Activated naive CD8-positive, alpha-beta T cell treated with anti-CD3 and anti-CD28 coated beads, Interleukin-2, amount 10 ng/mL, durations not matched to agents 7 days and 5 days (primary cell): ENCODE data around the gene CRYBG2. TPM values are rescaled to one million over a fixed set of nuclear protein-coding genes. Genes with fewer than 3 reads are reported as not detected.
"Not testable (repeated sequence)": the region's sequence is repeated elsewhere in the genome, so short reads cannot be mapped to it uniquely, and the experiment has no call there.

Experiments used
- ATAC-seq: fragments of 150-1000 bp; cut with Tn5 transposase; one replicate; pipeline ENCODE4 v1.10.0; 2021; ENCODE audit warnings: low read depth, moderate library complexity
- POLR2A ChIA-PET: fragments of 350-600 bp; sonication (Branson Sonifier 250); formaldehyde crosslinking; loops from one replicate; lab custom pipeline; 2021; ENCODE audit warnings: antibody characterized with exemption; lab: Charles Lee
- DNase-seq: peaks from one replicate; pipeline ENCODE4 v3.0.0; 2021
- H3K27ac Mint-ChIP-seq: one replicate; pipeline ENCODE4 v1.8.0; 2022; ENCODE audit warnings: mild to moderate bottlenecking, mixed read lengths
- H3K27me3 Mint-ChIP-seq: one replicate; pipeline ENCODE4 v1.8.0; 2022; ENCODE audit warnings: mild to moderate bottlenecking, moderate library complexity, mixed read lengths
- H3K36me3 Mint-ChIP-seq: one replicate; pipeline ENCODE4 v1.8.0; 2021; ENCODE audit warnings: mild to moderate bottlenecking, mixed read lengths
- H3K4me1 Mint-ChIP-seq: one replicate; pipeline ENCODE4 v1.8.0; 2021; ENCODE audit warnings: mixed read lengths
- H3K4me3 Mint-ChIP-seq: one replicate; pipeline ENCODE4 v1.8.0; 2022; ENCODE audit warnings: mild to moderate bottlenecking, moderate library complexity, mixed read lengths
- H3K9me3 Mint-ChIP-seq: one replicate; pipeline ENCODE4 v1.8.0; 2021; ENCODE audit warnings: mixed read lengths
- total RNA-seq, 2 experiments: library from RNA; stranded (reverse); gene quantifications; one replicate each; pipeline ENCODE4 v1.2.3, GENCODE V29; 2021

The CRYBG2 gene
- total RNA-seq, 2 experiments from 2014 or later: 7.9 to 10.3 TPM

- ATAC-seq (no peak), DNase-seq (no peak)
- POLR2A ChIA-PET: interaction anchor here (1.6 kb wide), 1 partner anchor 53 kb away, joined by 5 read pairs; no protein-coding TSS in a partner anchor
- Mint-ChIP-seq H3K4me3 (peak overlapping the region; percentile 20), H3K9me3 (no peaks in the 10 kb centered on the region), H3K27me3 (peaks cover 2% of the 10 kb centered on the region), H3K27ac (peak overlapping the region; percentile 69), H3K36me3 (no peaks in the 10 kb centered on the region), H3K4me1 (peaks cover 11% of the 10 kb centered on the region)
These were observed 16.3 kb downstream of the CRYBG2 start for GRCh38 chr1:26337625-26338024.

- DNase-seq (no peak), ATAC-seq (no peak)
- Mint-ChIP-seq H3K36me3 (no peaks in the 10 kb centered on the region), H3K4me1 (peaks cover 11% of the 10 kb centered on the region), H3K4me3 (peak overlapping the region; percentile 87), H3K27me3 (peaks cover 2% of the 10 kb centered on the region), H3K9me3 (no peaks in the 10 kb centered on the region), H3K27ac (no peak overlapping the region)
- POLR2A ChIA-PET: interaction anchor here (1.6 kb wide), 2 partner anchors 52 to 56 kb away, joined by 4 to 5 read pairs; no protein-coding TSS in a partner anchor
These were observed 16.8 kb downstream of the CRYBG2 start for GRCh38 chr1:26337206-26337535.

GRCh38 chr1:26336477-26337205 is 17.3 kb downstream of the CRYBG2 start:
- DNase-seq: peak; percentile 90
- H3K27ac Mint-ChIP-seq: no peak overlapping the region
- H3K9me3 Mint-ChIP-seq: no peaks in the 10 kb centered on the region

GRCh38 chr1:26335774-26336476 is 18.0 kb downstream of the CRYBG2 start:
- POLR2A ChIA-PET: interaction anchor here (0.6 to 1.6 kb wide), 5 partner anchors 23 to 140 kb away, joined by 3 to 5 read pairs (median 4); partner anchors contain the start of gene SH3BGRL3
- Mint-ChIP-seq H3K27ac (peak overlapping the region; percentile 83), H3K36me3 (no peaks in the 10 kb centered on the region), H3K4me3 (peak overlapping the region; percentile 87), H3K27me3 (peaks cover 2% of the 10 kb centered on the region), H3K9me3 (no peaks in the 10 kb centered on the region), H3K4me1 (peaks cover 11% of the 10 kb centered on the region)
- DNase-seq (no peak), ATAC-seq (peak; percentile 32)

More at GRCh38 chr1:26336477-26337205, 17.3 kb downstream of the CRYBG2 start:
- Mint-ChIP-seq H3K36me3 (no peaks in the 10 kb centered on the region), H3K4me3 (peak overlapping the region; percentile 87), H3K27me3 (peaks cover 2% of the 10 kb centered on the region), H3K4me1 (peaks cover 11% of the 10 kb centered on the region)
- POLR2A ChIA-PET: interaction anchor here (1.4 to 1.6 kb wide), 3 partner anchors 22 to 56 kb away, joined by 3 to 5 read pairs (median 4); no protein-coding TSS in a partner anchor
- ATAC-seq: peak; percentile 92

DNA sequence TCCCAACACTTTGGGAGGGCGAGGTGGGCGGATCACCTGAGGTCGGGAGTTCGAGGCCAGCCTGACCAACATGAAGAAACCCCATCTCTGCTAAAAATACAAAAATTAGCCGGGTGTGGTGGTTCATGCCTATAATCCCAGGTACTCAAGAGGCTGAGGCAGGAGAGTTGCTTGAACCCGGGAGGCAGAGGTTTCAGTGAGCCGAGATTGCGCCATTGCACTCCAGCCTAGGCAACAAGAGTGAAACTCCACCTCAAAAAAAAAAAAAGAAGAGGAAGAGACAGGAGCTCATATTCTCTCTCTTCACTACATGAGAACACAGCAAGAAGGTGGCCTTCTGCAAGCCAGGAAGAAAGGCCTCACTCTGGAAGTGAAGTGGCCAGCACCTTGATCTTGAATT is 20.6 kb downstream of the CRYBG2 start:
- H3K9me3 Mint-ChIP-seq, H3K4me3 Mint-ChIP-seq, H3K36me3 Mint-ChIP-seq, H3K4me1 Mint-ChIP-seq, DNase-seq, H3K27me3 Mint-ChIP-seq, ATAC-seq, H3K27ac Mint-ChIP-seq: not testable (repeated sequence)
- POLR2A ChIA-PET: interaction anchor here (0.7 to 1.0 kb wide), 2 partner anchors 15 to 176 kb away, joined by 3 to 4 read pairs; partner anchors contain the start of gene CD52

DNA sequence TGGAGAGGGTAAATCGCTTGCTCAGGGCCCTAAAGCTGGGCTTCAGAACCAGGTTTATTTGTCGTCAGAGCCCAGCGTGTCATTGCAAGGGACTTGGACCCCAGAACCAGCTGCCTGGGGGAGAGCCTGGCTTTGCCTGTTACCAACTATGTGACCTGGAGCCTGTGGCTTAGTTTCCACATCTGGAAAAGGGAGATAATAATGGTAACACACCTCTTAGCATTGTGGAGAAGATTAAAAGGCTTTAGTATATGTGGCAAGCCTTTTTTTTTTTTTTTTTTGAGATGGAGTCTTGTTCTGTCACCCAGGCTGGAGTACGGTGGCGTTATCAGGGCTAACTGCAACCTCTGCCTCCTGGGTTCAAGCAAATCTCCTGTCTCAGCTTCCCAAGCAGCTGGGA is 23.7 kb downstream of the CRYBG2 start:
- Mint-ChIP-seq H3K27ac (no peak overlapping the region), H3K36me3 (peaks cover 2% of the 10 kb centered on the region), H3K4me3 (no peak overlapping the region), H3K27me3 (peaks cover 2% of the 10 kb centered on the region), H3K4me1 (no peaks in the 10 kb centered on the region), H3K9me3 (no peaks in the 10 kb centered on the region)
- POLR2A ChIA-PET: interaction anchor here (0.7 kb wide), 1 partner anchor 12 kb away, joined by 7 read pairs; no protein-coding TSS in a partner anchor
- ATAC-seq: no peak
- DNase-seq: no peak

GRCh38 chr1:26329380-26329779 is 24.6 kb downstream of the CRYBG2 start:
- not testable (repeated sequence) for H3K9me3 Mint-ChIP-seq, ATAC-seq, H3K27ac Mint-ChIP-seq, H3K36me3 Mint-ChIP-seq, H3K4me3 Mint-ChIP-seq, H3K27me3 Mint-ChIP-seq, H3K4me1 Mint-ChIP-seq, DNase-seq
- POLR2A ChIA-PET: interaction anchor here (0.7 to 1.1 kb wide), 4 partner anchors 10 to 218 kb away, joined by 3 to 6 read pairs (median 4); no protein-coding TSS in a partner anchor

DNA sequence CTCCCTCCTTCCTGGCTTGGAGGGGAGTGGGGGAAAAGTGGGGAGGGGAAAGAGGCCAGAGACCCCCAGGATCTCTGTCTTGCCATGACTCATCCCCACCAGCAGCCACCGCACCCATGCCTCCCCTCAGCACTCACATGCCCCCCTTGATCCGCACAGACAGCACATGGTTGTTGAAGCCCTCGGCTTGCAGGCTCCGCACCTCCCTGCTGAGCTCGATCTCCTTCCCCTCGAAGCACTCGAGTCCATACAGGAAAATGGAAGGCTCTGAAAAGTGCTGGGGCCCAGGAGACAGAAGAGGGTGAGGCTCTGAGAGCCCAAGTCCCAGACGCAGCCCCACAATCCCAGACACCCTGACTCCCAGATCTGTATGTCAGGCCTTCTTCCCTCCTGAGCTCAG is 25.3 kb downstream of the CRYBG2 start:
- no peak overlapping the region for H3K27ac Mint-ChIP-seq
- POLR2A ChIA-PET: interaction anchor here (1.0 to 24.2 kb wide), 4 partner anchors 10 to 50 kb away, joined by 3 to 1079 read pairs (median 5); partner anchors contain the start of gene SH3BGRL3
- ATAC-seq: no peak

GRCh38 chr1:26327956-26328362 is 26.0 kb downstream of the CRYBG2 start:
- H3K9me3 Mint-ChIP-seq: no peaks in the 10 kb centered on the region

More for the DNA sequence above, 25.3 kb downstream of the CRYBG2 start:
- Mint-ChIP-seq H3K9me3 (no peaks in the 10 kb centered on the region), H3K27me3 (no peaks in the 10 kb centered on the region), H3K36me3 (peaks cover 7% of the 10 kb centered on the region), H3K4me3 (no peak overlapping the region), H3K4me1 (peaks cover 3% of the 10 kb centered on the region)
- no peak for DNase-seq

GRCh38 chr1:26324550-26324949 is 29.4 kb downstream of the CRYBG2 start:
- no peaks in the 10 kb centered on the region for H3K9me3 Mint-ChIP-seq
- H3K27ac Mint-ChIP-seq: peak overlapping the region; percentile 13
- POLR2A ChIA-PET: interaction anchor here (0.6 to 24.2 kb wide), 3 partner anchors 34 to 98 kb away, joined by 3 to 1079 read pairs (median 3); partner anchors contain the start of gene SH3BGRL3
- no peaks in the 10 kb centered on the region for H3K27me3 Mint-ChIP-seq
- DNase-seq (no peak), ATAC-seq (no peak)
- H3K4me1 Mint-ChIP-seq: peaks cover 23% of the 10 kb centered on the region
- no peak overlapping the region for H3K4me3 Mint-ChIP-seq
- peaks cover 30% of the 10 kb centered on the region for H3K36me3 Mint-ChIP-seq

More at GRCh38 chr1:26327956-26328362, 26.0 kb downstream of the CRYBG2 start:
- peak; percentile 17 for ATAC-seq
- POLR2A ChIA-PET: interaction anchor here (0.6 to 24.2 kb wide), 7 partner anchors 11 to 67 kb away, joined by 3 to 1079 read pairs (median 3); partner anchors contain the start of gene SH3BGRL3
- Mint-ChIP-seq H3K27me3 (no peaks in the 10 kb centered on the region), H3K4me1 (peaks cover 6% of the 10 kb centered on the region), H3K27ac (no peak overlapping the region), H3K36me3 (peaks cover 10% of the 10 kb centered on the region), H3K4me3 (no peak overlapping the region)
- no peak for DNase-seq

DNA sequence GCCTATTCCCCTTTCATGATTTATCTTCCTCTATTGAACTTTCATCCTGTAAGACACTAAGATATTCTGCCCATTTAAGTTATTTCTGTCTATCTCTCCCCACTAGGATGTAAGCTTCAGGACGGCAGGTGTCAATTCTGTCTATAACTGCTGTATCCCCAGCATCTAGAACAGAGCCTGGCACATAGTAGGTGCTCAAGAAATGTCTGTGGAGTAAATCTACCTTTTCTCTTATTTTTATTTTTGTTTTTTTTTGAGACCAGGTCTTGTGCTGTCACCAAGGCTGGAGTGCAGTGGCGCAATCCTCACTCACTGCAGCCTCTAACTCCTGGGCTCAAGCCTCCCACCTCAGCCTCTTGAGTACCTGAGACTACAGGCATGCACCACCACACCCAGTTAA is 30.5 kb downstream of the CRYBG2 start:
- H3K27me3 Mint-ChIP-seq: no peaks in the 10 kb centered on the region
- peaks cover 42% of the 10 kb centered on the region for H3K36me3 Mint-ChIP-seq
- no peak overlapping the region for H3K4me3 Mint-ChIP-seq
- DNase-seq: no peak
- ATAC-seq: no peak
- POLR2A ChIA-PET: interaction anchor here (0.6 to 24.2 kb wide), 4 partner anchors 40 to 154 kb away, joined by 3 to 1079 read pairs (median 3); partner anchors contain the start of genes SH3BGRL3 and ZNF593
- no peaks in the 10 kb centered on the region for H3K9me3 Mint-ChIP-seq
- peak overlapping the region; percentile 30 for H3K27ac Mint-ChIP-seq
- peaks cover 25% of the 10 kb centered on the region for H3K4me1 Mint-ChIP-seq

- no peak for DNase-seq
- no peak for ATAC-seq
- no peaks in the 10 kb centered on the region for H3K9me3 Mint-ChIP-seq
- H3K4me3 Mint-ChIP-seq: peak overlapping the region; percentile 34
- POLR2A ChIA-PET: interaction anchor here (1.0 to 24.2 kb wide), 13 partner anchors 9 to 152 kb away, joined by 3 to 1079 read pairs (median 4); partner anchors contain the start of genes CEP85, SH3BGRL3, UBXN11 and ZNF593
- peak overlapping the region; percentile 26 for H3K27ac Mint-ChIP-seq
- peaks cover 32% of the 10 kb centered on the region for H3K4me1 Mint-ChIP-seq
- peaks cover 50% of the 10 kb centered on the region for H3K36me3 Mint-ChIP-seq
- no peaks in the 10 kb centered on the region for H3K27me3 Mint-ChIP-seq
These were observed 31.9 kb downstream of the CRYBG2 start for GRCh38 chr1:26322042-26322331.
